GM11168 (cell line): ENCODE results near the gene NMRAL1.

ENCODE experiments used
- in situ Hi-C: fragments of 300-500 bp; cut with MboI; formaldehyde crosslinking; loops from one replicate; pipeline ENCODE4 v1.12.0; 2022; ENCODE audit warnings: low sequenced_read_pairs; ENCODE audit not compliant: unreplicated experiment

NMRAL1 gene

GRCh38 chr16:4506450-4506849, 32.0 kb upstream of the NMRAL1 start:
- in situ Hi-C loops: no loop called here

- in situ Hi-C loops: no loop called here
Measured at GRCh38 chr16:4505356-4506147, 31.1 kb upstream of the NMRAL1 start.

DNA sequence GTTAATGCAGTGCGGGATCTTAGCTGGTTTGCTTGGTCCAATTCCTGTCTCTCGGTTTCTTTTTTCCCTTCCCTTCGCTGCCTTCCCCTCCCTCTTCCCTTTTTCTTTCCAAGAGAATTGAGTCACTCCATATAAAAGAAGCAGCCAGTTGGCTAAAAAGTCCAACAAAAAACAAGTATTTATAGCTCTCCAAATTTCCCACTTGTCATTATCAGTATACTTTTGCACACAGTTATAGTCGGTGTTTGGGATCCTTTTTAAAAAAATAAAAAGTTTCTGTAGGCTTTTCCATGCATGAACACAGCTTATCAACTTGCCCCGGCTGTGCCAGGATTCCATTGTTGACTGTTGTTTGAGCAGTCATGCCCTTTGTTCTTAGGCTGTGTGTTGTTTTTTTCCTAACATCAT, 26.6 kb upstream of the NMRAL1 start:
- in situ Hi-C loops: no loop called here

DNA sequence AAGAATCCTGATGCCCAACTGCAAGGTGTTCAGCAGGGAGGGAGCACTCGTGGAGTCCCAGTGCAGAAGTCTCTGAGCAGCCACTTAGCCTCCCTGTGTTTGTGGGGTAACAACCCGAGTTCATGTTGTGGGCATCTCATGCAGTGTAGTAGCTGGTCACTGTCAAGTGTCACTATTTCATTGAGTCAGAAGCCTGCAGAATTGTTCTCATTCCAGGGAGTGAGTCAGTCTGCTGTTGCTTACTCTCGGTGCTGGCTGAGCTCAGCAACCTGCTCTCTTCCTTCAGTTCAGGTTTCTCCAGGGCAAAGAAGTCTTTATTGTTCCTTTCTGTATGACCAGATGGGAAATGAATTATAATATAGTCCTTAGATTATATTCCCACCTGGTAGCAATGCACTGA, 25.8 kb upstream of the NMRAL1 start:
- in situ Hi-C loops: no loop called here

GRCh38 chr16:4499196-4499555, 24.8 kb upstream of the NMRAL1 start:
- in situ Hi-C loops: no loop called here

DNA sequence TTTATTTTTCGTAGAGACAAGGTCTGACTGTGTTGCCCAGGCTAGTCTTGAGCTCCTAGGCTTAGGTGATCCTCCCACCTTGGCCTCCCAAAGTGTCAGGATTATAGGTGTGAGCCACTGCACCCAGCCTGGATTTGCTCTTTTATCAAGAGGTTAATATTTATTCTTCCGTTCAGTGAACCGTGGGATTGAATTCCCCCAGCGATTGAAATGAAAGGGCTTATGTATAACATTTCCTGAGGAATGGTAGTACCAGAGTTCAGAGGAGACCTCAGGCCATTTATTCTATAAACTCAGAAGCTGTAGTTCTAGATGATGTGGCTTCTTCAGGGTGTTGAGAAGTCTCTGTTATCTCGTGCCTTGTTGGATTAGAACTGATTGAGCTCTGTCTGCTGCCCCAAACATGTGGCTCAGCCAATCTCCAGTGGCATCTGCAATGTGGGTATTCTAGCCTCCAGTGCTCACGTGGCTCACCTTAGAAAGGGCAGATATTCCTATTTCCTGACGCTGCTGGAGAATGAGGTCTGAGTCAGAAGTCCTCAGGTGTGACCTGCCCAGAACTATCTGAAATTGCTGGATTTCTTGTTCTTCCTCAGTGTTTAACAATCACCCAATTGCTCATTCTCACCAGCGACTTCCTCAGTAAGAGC, 24.2 kb upstream of the NMRAL1 start:
- in situ Hi-C loops: no loop called here

GRCh38 chr16:4496305-4496704, 21.9 kb upstream of the NMRAL1 start:
- in situ Hi-C loops: no loop called here

DNA sequence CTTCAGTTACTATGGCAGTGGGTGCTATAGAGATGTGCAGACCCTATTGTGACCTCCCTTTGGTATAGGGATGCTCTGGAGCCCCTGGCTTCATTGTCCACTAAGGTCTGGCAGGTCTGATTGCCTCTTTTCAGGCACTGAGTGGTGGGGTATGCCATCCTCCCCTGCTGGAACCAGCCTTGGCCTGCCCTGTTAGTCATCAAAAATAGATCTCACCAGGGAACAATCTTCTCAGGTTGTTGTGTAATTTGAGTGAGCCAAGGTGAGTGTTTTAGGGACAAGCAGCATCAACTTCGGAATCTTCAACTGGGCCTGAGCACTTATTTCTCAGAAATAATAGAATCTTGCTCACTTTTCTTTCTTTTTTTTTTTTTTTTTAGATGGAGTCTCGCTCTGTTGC, 21.3 kb upstream of the NMRAL1 start:
- in situ Hi-C loops: no loop called here

GRCh38 chr16:4494746-4495490, 20.5 kb upstream of the NMRAL1 start:
- in situ Hi-C loops: no loop called here

- in situ Hi-C loops: no loop called here
Measured at GRCh38 chr16:4491898-4492297, 17.5 kb upstream of the NMRAL1 start.

- in situ Hi-C loops: no loop called here
Measured at GRCh38 chr16:4489030-4489429, 14.6 kb upstream of the NMRAL1 start.

DNA sequence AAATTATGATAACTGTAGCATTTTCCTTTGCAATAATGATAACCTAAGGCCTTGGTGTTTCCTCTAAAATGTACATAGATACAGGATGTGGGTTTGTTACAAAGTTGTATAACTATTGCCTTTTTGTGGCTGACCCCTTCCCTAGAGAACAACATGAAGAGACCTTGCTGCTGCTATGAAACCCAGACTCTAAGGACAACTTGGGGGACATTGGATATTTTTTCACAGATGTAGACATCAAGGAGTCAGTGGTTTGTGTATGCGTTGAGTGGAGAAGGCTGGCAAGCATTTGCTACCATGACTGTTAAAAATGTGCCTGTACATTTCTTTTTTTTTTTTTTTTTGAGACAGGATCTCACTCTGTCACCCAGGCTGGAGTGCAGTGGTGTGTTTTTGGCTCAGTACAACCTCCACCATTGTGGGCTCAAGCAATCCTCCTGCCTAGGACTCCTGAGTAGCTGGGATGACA, 14.1 kb upstream of the NMRAL1 start:
- in situ Hi-C loops: no loop called here

DNA sequence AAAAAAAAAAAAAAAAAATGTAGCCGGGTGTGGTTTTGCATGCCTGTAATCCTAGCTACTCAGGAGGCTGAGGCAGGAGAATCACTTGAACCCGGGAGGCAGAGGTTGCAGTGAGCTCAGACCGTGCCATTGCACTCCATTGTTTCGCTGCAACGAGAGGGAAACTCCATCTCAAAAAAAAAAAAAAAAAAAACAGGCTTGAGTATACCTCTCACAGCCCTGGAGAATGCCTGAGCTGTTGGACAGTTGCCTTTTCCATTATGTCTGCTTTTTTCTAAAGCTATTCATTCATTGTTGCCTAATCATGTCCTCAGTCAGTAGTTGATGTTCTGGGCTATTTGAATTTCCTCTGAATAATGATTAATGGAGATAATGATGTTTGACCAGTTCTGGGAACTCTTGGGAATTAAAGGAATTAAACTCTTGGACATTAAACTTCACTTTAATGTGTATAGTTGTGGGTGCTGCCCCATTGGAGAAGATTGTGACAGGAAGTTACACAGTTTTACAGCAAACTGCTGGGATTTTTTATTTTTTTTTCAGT, 13.6 kb upstream of the NMRAL1 start:
- in situ Hi-C loops: no loop called here

- in situ Hi-C loops: no loop called here
Measured at GRCh38 chr16:4486126-4486893, 11.9 kb upstream of the NMRAL1 start.

DNA sequence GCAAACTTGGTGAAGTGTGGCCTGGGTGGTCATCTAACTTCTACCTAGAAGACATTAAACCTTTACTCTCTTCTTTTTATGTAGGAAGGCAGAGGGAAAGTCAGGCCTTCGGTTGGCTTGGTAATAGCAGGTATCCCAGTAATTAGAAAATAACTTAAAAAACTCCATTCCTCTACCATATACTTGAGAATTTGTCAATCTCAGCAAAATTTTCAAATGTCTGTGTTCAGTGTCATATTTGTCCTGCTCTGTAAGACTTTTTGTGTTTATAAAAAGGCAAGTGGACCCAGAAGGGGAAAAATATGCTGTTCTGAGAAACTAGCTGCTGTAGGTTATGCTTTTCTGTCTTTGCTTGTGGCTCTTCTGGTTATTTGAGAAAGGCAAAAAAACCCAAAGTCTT, 7.5 kb upstream of the NMRAL1 start:
- in situ Hi-C loops: no loop called here

GRCh38 chr16:4481526-4481925, 7.1 kb upstream of the NMRAL1 start:
- in situ Hi-C loops: no loop called here

DNA sequence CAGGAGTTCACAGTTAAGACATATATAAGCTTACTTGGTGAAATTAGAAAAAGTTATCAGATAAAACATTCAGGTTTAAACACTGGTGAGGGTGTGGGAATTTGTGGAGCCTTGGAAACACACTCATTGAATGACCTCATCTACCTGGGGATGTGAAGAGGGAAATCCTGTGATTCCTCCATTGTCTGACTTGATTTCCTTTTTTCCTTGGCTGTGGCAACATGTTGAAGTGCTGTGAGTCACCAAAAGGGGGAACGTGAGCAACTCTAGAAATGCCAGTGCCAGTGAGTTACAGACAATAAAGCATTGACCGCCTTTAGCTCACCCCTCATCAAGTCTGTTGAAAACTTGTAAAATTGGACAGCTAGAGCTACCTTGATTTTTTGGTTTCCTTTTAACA, 3.5 kb upstream of the NMRAL1 start:
- in situ Hi-C loops: no loop called here

- in situ Hi-C loops: no loop called here
Measured at GRCh38 chr16:4475880-4476788, 1.7 kb upstream of the NMRAL1 start, which contains the start of gene HMOX2. Gene HMOX2 (plus strand): TSS chr16:4476398. CDS start chr16:4505525, 29,127 bp downstream.

DNA sequence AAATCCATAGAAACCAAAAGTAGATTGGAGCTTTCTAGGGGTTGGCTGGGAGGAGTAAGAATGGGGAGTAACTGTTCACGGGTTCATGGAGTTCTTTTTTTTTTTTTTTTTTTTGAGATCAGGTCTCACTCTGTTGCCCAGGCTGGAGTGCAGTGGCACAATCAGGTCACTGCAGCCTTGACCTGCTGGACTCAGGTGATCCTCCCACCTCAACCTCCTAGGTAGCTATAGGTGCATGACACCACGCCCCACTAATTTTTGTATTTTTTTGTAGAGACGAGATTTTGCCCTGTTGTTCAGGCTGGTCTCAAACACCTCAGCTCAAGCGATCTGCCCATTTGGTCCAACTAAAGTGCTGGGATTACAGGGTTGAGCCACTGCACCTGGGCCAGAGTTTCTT, 1.5 kb downstream of the NMRAL1 start:
- in situ Hi-C loops: no loop called here
